Thyroid gland (tissue), 4 donors: ENCODE measurements around the gene ACTR8.

Experiments
- POLR2A ChIP-seq, 2 donors: fragments of 450-650 bp; IDR thresholded peaks; one replicate each; pipeline ENCODE4 v1.6.1; 2017; ENCODE audit warnings: antibody characterized with exemption in 2 of 2, mild to moderate bottlenecking in 2 of 2, moderate library complexity in 1 of 2
- TF ChIP-seq, protein P1 (sequence below), 6 experiments: fragments of 200-600 bp in 3 of 6; fragments of 450-650 bp in 3 of 6; sonication (generic) in 3 of 6; IDR thresholded peaks; one replicate each; pipeline ENCODE4 v1.5.1; 2016 to 2019; ENCODE audit warnings: antibody characterized with exemption in 6 of 6, mild to moderate bottlenecking in 2 of 6, inconsistent platforms in 1 of 6, moderate library complexity in 1 of 6

DNA sequence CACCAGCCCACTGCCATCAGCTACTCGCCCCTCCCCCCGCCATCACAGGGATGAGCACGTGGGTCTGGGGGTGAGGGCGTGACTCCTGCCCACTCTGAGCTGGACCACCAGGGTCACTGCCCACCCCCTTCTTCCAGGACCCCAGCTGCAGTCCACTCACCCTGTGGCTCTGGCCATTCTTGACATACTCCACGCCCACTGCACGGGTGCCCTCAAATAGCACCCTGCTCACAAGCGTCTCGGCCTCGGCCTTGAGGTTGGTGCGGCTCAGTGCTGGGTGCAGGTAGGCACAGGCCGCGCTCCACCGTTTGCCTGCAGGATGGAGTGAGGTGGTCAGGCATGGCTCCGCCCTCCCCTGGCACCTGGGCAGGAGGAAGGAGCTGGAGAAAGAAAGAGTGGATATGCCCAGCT, 59.6 kb downstream of the ACTR8 start:
- TF ChIP-seq, protein P1, sequence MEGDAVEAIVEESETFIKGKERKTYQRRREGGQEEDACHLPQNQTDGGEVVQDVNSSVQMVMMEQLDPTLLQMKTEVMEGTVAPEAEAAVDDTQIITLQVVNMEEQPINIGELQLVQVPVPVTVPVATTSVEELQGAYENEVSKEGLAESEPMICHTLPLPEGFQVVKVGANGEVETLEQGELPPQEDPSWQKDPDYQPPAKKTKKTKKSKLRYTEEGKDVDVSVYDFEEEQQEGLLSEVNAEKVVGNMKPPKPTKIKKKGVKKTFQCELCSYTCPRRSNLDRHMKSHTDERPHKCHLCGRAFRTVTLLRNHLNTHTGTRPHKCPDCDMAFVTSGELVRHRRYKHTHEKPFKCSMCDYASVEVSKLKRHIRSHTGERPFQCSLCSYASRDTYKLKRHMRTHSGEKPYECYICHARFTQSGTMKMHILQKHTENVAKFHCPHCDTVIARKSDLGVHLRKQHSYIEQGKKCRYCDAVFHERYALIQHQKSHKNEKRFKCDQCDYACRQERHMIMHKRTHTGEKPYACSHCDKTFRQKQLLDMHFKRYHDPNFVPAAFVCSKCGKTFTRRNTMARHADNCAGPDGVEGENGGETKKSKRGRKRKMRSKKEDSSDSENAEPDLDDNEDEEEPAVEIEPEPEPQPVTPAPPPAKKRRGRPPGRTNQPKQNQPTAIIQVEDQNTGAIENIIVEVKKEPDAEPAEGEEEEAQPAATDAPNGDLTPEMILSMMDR (IDR thresholded peaks at IDR 0.05): no peak
- no peak for TF ChIP-seq POLR2A (IDR thresholded peaks at IDR 0.05)
